Activated CD8-positive, alpha-beta memory T cell treated with anti-CD3 and anti-CD28 coated beads, Interleukin-2, amount 50 U/mL, for 48 hours (primary cell): Measurements from ENCODE around the gene NDUFA1.
"Not testable (repeated sequence)": the region's sequence is repeated elsewhere in the genome, so short reads cannot be mapped to it uniquely, and the experiment has no call there.

Experiments
- DNase-seq: peaks from one replicate; pipeline ENCODE4 v3.0.0-alpha.2; 2020

Gene NDUFA1

GRCh38 chrX:119916310-119916709 is 44.7 kb downstream of the NDUFA1 start:
- no peak for DNase-seq

- DNase-seq, result no peak
Measured at GRCh38 chrX:119917877-119918276, 46.2 kb downstream of the NDUFA1 start.

- DNase-seq, result no peak
Measured at GRCh38 chrX:119919835-119920585, 48.4 kb downstream of the NDUFA1 start.

- not testable (repeated sequence) for DNase-seq
Measured at GRCh38 chrX:119922391-119922790, 50.8 kb downstream of the NDUFA1 start.
